GM19468 (cell line): ENCODE results near the gene AP1AR.

Experiments
- ATAC-seq: cut with Tn5 transposase; IDR thresholded peaks from one replicate; pipeline ENCODE4 v1.9.1; 2021; ENCODE audit warnings: mild to moderate bottlenecking, moderate library complexity, moderate number of reproducible peaks; ENCODE audit not compliant: unreplicated experiment; ENCODE audit errors: extremely low read depth

AP1AR gene

DNA sequence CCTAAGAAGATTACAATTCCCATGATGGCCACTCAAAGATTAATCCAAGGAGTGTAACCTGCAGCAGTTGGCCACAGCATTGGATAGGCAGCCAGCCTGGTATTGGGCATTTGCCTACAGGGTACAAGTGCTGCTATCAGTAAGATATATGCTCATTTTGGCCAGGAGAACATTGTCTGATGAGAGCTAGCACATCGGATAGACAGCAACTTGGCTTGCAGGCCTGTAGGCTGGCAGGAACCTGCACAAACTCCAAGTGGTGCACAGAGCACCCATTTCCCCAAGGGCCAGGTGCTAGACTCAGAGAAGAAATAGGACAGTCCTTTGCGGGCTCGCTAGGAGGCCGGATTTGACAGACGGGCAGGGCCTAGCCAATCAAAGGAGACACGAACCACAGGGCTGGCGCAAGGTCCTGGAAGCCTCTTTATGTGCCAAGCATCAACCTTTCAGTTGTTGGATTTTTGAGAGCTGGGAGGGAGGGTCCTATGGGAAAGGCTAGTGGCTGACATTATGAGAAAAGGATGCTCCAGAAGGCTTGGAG lies 11.7 kb upstream of the AP1AR start:
- ATAC-seq, result no peak

GRCh38 chr4:112222219-112222955 lies 9.2 kb upstream of the AP1AR start:
- ATAC-seq, result no peak

GRCh38 chr4:112225157-112225556 lies 6.4 kb upstream of the AP1AR start:
- ATAC-seq, result no peak

DNA sequence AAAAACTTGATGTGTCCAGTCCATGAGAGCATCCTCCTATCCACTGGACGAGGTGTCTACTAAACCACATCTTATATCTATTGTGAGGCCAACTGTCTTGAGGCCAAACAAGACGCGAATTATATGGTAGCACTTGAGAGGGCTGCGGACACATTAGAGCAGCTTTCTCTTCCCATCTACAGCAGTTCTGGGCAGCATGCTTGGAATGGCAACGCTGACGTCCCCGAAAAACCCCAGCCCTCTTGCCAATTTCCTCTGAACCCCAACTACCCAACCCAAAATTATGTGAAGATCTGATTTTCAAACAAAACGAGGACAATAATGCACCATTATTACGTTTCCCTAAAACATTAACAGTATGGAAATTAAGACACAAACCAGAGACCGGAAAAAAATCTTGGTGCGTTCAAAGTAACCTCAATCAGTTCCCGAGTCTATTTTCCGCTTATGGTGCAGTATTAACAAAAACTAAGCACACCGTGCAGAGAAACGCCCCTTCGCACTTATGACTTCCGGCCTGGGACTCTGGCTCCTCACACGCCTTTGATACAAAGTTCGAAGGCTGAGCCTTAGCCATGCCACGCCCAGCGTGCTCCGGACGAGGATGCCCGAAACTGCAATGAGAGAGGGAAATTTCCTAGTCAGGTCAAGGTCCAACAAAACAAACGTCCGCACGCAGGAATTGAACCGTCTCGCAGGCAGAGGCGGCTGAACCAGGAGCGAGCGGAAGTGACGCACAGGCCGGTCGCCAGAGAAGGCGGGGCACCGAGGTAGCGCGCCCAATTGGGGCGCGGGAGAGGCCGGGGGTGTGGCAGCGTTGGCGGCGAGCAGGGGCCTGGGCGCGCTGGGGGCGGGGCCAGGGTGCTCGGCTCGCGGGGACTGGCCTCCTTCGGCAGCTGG lies 458 bp upstream of the AP1AR start:
- ATAC-seq, result peak; percentile 87

DNA sequence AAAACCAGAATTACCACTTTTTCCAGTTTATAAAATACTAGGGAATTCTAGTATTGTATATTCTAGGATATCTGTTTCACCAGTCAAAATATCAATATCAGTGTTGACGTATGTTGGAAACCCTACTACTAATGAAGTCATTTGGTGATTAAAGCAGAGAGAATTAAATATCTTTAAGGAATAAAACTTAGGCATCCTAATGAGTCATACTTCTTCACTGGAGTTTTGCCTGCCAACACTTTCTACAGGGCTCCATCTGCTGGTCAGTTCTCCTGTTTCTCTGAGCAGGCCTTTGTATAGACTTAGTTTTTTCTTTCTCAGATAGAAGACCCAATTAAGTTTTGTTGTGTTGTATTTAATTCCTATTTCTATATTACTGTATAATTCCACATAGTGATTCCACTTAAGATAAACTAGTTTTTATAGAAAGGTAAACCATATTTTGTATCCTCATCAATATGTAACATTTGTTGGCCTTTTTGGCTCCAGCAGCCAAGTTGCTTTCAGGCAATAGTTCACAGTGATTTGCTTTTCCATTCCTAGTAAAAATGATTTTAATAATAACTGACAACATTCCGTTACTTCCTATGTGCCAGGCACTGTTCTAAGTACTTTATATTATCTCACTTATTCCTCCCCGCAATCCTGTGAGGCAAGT lies 3.5 kb downstream of the AP1AR start:
- no peak for ATAC-seq

- ATAC-seq, result no peak
Observed at GRCh38 chr4:112236040-112236439, 4.5 kb downstream of the AP1AR start.

DNA sequence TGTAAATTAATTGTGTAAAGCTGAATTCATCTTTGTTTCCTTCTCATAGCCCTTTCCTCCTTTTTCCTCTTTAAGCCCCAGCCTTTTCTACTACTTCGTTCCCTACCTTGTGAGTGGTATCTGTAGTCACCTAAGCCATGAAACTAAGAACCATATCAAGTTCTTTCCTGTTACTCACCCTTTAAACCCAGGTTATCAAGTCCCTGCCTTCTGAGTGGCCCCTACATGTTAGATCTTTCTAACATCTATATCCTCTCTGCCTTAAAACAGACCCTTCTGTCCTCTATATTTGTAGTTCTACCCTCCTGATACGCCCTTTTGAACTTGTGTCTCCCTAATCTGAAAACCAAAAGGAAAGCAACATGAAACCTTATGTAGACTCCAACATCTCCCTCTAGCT lies 7.2 kb downstream of the AP1AR start:
- no peak for ATAC-seq

GRCh38 chr4:112245383-112245782 lies 13.8 kb downstream of the AP1AR start:
- no peak for ATAC-seq

DNA sequence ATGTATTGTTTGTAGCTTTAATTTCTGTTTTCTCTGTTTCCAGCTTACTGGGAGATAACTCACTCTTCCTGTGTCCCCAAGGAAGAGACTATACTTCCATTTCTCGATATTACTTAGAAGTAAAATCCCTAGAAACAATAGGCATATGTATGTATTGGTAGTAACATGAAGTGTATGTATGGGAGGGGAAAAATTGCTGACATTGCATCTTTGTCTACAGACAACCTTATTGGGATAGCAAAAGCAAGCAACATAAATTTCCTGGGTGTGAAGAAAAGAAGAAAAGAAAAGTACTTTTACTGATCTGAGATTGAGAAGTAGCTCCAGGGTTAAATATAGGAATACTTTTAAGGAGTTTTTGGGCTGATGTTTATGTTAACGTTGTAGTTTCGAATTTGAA lies 15.4 kb downstream of the AP1AR start:
- no peak for ATAC-seq

DNA sequence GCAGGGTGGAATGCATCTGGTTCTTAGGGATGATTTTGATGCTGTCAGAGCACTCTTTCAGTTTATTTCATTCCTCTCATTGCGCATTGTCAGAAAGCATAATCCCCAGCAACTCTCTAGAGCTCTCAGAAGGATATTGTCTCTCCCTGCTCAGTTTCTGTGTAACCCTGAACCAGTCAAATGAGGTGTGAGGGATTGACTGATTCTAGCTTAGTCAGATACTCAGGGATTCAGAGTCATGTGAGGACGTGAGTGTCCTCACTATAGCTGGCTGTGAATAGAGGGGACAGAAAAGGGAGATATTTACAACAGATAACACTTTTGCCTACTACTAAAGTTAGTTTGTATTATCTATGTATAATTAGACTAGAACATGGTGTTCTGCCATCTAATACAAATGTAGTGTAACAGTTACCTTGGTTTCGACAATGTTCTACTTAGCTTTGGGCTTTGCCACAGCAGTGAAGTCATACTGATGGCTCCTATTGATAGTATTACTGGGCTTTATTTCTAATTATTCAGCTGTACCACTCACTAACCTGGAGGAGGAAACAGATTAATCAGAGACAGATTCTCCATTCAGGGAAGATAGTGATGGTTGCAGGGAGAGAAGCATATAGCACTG lies 19.5 kb downstream of the AP1AR start:
- no peak for ATAC-seq

- ATAC-seq, result no peak
Observed at GRCh38 chr4:112252234-112252633, 20.6 kb downstream of the AP1AR start.

GRCh38 chr4:112253382-112254000 lies 21.9 kb downstream of the AP1AR start:
- ATAC-seq, result peak; percentile 52

GRCh38 chr4:112257098-112257497 lies 25.5 kb downstream of the AP1AR start:
- no peak for ATAC-seq

- ATAC-seq, result no peak
Observed at GRCh38 chr4:112266823-112267222, 35.2 kb downstream of the AP1AR start.

GRCh38 chr4:112270051-112270450 lies 38.5 kb downstream of the AP1AR start:
- no peak for ATAC-seq

GRCh38 chr4:112270640-112271421 lies 39.2 kb downstream of the AP1AR start:
- no peak for ATAC-seq

- no peak for ATAC-seq
Observed at GRCh38 chr4:112272292-112272691, 40.7 kb downstream of the AP1AR start.

DNA sequence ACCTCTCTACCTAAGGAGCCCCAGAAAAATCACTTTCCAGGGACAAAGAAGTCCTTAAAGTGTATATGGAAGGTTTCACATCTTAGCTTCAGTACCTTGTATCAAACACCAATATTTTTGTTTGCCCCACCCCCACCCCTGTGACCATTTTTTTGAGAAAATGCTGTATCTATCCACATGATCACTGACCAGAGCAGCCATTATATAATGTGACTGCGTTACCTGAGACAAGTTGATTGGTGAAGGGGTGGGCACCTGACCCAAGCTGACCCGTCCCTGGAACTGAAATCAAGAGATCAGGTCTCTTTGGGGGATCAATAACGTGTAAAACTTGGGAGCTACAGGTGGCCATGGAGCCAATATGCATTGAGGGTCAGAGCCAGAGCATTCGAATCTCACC lies 43.4 kb downstream of the AP1AR start:
- ATAC-seq, result no peak

DNA sequence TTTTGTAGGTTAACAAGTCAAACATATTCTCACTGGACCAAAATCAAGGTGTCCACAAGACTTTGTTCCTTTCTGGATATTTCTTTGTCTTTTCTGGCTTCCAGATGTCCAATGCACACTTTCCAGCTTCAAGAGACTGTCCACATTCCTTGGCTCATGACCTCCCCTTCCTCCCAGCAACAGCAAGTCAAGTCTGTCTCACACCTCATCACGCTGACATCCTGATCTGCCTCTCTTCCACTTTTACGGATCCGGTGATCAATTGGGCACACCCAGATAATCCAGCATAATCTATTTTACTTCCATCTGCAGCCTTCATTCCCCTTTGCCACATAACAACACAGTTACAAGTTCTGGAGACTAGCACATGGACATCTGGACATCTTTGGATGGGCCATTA lies 44.5 kb downstream of the AP1AR start:
- ATAC-seq, result no peak
